Measurements from ENCODE around the gene STXBP1. TPM values are rescaled to one million over a fixed set of nuclear protein-coding genes. Genes with fewer than 3 reads are reported as not detected.
A peak's percentile ranks its signal among the peaks of the same experiment; 100 is the strongest.

Gene STXBP1
- total RNA-seq, result 10 to 100 TPM; 17.2 to 34.0 (median 19.8) TPM

DNA sequence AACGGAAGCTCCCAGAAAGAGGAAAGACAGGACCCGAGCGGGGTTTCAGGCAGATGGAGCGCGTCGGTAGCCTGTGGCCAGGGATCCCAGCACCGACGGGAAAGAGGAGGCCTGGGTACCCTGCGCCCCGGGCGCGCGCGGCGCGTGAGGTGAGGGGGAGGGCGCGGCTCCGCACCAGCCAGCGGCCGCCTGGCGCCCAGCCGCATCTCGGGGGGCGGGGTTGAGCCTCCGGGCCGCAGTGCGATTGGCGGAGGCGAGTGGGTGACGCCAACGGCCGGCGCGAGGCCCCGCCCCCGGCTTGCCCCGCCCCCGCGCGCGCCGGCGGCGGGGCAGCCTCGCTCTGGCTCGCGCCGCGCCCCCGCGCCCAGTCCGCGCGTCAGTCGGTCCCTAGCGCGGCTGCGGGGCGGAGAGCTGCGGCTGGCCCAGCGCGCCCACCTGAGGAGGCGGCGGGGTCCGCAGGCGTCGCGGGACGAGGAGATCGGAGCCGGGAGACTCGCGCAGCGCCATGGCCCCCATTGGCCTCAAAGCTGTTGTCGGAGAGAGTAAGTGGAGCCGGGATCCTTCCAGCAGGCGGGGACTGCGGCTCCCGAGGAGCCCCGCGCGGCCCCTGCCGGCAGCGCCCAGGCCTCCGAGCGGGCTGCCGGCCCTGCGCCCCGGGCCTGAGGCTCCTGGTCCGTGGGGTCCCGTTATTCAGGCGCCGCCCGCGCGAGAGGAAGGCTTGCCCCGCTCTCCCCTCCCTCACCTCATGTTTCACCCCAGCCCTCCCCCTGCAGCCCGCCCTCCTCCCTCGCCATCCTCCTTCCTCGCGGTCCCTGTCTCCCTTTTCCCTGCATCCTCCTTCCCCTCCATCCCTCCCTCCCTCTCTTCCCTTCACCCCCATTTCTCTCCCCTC, at the start of gene STXBP1:
Gene STXBP1 (plus strand): TSS at position 379 of the 892 bp plus-strand sequence. CDS start 127 bp downstream, at position 506.
- Histone ChIP-seq H3K4me1 (peaks cover 11 to 42% (median 38%) of the 10 kb centered on the region in 4 donors), H3K27ac (replicated peaks in 1 of 4) (peak within 1 kb of the TSS; percentile 90 to 95 (median 94)), H3K4me3 (peak within 1 kb of the TSS; percentile 88 to 98 (median 95)), H3K36me3 (no peaks in the 10 kb centered on the region), H3K9me3 (no peaks in the 10 kb centered on the region), H3K27me3 (no peaks in the 10 kb centered on the region)
- TF ChIP-seq POLR2A (IDR thresholded peaks at IDR 0.05; ENCODE audit: low read depth), result peak; percentile 72
- peak; percentile 76 to 91 for TF ChIP-seq POLR2AphosphoS5 (IDR thresholded peaks at IDR 0.05)
- TF ChIP-seq, protein P1, sequence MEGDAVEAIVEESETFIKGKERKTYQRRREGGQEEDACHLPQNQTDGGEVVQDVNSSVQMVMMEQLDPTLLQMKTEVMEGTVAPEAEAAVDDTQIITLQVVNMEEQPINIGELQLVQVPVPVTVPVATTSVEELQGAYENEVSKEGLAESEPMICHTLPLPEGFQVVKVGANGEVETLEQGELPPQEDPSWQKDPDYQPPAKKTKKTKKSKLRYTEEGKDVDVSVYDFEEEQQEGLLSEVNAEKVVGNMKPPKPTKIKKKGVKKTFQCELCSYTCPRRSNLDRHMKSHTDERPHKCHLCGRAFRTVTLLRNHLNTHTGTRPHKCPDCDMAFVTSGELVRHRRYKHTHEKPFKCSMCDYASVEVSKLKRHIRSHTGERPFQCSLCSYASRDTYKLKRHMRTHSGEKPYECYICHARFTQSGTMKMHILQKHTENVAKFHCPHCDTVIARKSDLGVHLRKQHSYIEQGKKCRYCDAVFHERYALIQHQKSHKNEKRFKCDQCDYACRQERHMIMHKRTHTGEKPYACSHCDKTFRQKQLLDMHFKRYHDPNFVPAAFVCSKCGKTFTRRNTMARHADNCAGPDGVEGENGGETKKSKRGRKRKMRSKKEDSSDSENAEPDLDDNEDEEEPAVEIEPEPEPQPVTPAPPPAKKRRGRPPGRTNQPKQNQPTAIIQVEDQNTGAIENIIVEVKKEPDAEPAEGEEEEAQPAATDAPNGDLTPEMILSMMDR (IDR thresholded peaks at IDR 0.05), result peak in 1 of 3 experiments; percentile 27
- TF ChIP-seq EP300 (IDR thresholded peaks at IDR 0.05), result no peak
- intact Hi-C loops (cut with DNase I), result loop anchor here (5.0 kb wide), 2 partner anchors 105 to 120 kb away; partner anchors contain the start of genes PTRH1 and TTC16
- 0% methylated on average over 20 of the region's 102 CpGs for whole genome bisulfite sequencing
- peak; percentile 95 for DNase-seq (ENCODE audit: extremely low spot score)

GRCh38 chr9:127562279-127562796, 49.7 kb upstream of the STXBP1 start:
- 66% methylated on average over 11 of the region's 12 CpGs for WGBS
- intact Hi-C loops (cut with DNase I), result no loop called here
- peaks cover 73 to 87% (median 84%) of the 10 kb centered on the region in 4 donors for H3K4me1 ChIP-seq

DNA sequence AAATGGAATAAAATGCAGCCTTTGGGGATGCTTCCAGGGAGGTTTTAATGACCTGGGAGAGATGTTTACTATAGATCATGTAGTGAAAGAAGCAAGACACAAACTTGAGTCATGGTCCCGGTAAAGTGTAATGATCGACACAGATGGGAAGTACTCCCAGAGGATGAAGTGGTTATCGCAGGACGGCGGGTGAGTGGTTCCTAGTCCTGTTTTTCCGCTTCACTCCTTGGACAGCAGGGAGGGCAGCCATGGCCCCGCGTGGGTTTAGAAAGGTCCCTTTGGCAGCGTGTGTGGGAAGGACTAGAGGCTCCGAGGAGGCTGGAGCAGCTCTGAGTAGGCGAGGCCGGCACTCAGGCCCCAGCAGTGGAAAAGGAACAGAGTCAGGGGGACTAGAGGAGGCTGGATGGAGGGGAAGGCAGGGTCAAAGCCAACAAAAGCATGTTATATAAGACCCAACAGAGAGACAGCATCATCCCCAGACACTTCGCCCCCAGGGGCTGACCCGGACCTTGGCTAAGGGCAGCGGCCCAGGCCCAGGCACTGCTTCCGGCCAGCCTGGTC, 49.2 kb upstream of the STXBP1 start:
- H3K9me3 ChIP-seq, result no peaks in the 10 kb centered on the region
- H3K4me1 ChIP-seq, result peaks cover 67 to 87% (median 84%) of the 10 kb centered on the region in 4 donors
- intact Hi-C loops (cut with DNase I), result no loop called here
- peak overlapping the region; percentile 72 to 83 (median 78) for H3K27ac ChIP-seq (replicated peaks in 1 of 4)
- DNase-seq (ENCODE audit: extremely low spot score), result no peak
- H3K36me3 ChIP-seq, result peaks cover 0 to 31% (median 22%) of the 10 kb centered on the region in 4 donors
- H3K4me3 ChIP-seq, result peak overlapping the region in 2 of 4 donors; percentile 6 to 16
- WGBS, result 55% methylated on average over 16 of the region's 16 CpGs
- H3K27me3 ChIP-seq, result no peaks in the 10 kb centered on the region
- no peak for TF ChIP-seq EP300 (IDR thresholded peaks at IDR 0.05)
- TF ChIP-seq, protein P1 (IDR thresholded peaks at IDR 0.05), result peak in 1 of 3 experiments; percentile 3
- no peak for TF ChIP-seq POLR2A (IDR thresholded peaks at IDR 0.05; ENCODE audit: low read depth)
- no peak for TF ChIP-seq POLR2AphosphoS5 (IDR thresholded peaks at IDR 0.05)

More at GRCh38 chr9:127562279-127562796, 49.7 kb upstream of the STXBP1 start:
- Histone ChIP-seq H3K4me3 (peak overlapping the region in 1 of 4 donors; percentile 15), H3K36me3 (peaks cover 0 to 31% (median 22%) of the 10 kb centered on the region in 4 donors), H3K27ac (replicated peaks in 1 of 4) (peak overlapping the region; percentile 72 to 83 (median 78)), H3K9me3 (no peaks in the 10 kb centered on the region), H3K27me3 (no peaks in the 10 kb centered on the region)
- TF ChIP-seq, protein P1 (IDR thresholded peaks at IDR 0.05), result no peak
- TF ChIP-seq POLR2A (IDR thresholded peaks at IDR 0.05; ENCODE audit: low read depth) (no peak), POLR2AphosphoS5 (IDR thresholded peaks at IDR 0.05) (no peak), EP300 (IDR thresholded peaks at IDR 0.05) (no peak)
- DNase-seq (ENCODE audit: extremely low spot score), result no peak

DNA sequence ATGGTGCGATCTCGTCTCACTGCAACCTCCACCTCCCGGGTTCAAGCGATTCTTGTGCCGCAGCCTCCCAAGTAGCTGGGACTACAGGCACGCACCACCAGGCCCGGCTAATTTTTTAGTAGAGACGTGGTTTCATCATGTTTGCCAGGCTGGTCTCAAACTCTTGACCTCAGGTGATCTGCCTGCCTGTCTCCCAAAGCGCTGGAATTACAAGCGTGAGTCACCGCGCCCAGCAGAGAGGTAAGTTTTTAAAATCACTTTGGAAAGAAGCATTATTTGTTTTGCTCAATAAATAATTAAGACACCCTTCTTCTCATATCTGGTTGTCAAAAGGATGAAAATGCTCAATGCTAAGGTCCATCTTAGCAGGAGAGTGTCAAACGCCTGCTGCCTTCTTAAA, 48.5 kb upstream of the STXBP1 start:
- TF ChIP-seq, protein P1 (IDR thresholded peaks at IDR 0.05), result no peak
- TF ChIP-seq EP300 (IDR thresholded peaks at IDR 0.05) (no peak), POLR2A (IDR thresholded peaks at IDR 0.05; ENCODE audit: low read depth) (no peak), POLR2AphosphoS5 (IDR thresholded peaks at IDR 0.05) (no peak)
- peak overlapping the region; percentile 72 to 83 (median 78) for H3K27ac ChIP-seq (replicated peaks in 1 of 4)

More for the DNA sequence above, 48.5 kb upstream of the STXBP1 start:
- WGBS, result 95% methylated on average over 13 of the region's 13 CpGs
- intact Hi-C loops (cut with DNase I), result no loop called here
- Histone ChIP-seq H3K4me3 (no peak overlapping the region), H3K36me3 (peaks cover 0 to 31% (median 22%) of the 10 kb centered on the region in 4 donors), H3K27me3 (no peaks in the 10 kb centered on the region), H3K9me3 (no peaks in the 10 kb centered on the region), H3K4me1 (peaks cover 60 to 85% (median 83%) of the 10 kb centered on the region in 4 donors)
- DNase-seq (ENCODE audit: extremely low spot score), result no peak
